Heart left ventricle (tissue), 13 donors: ENCODE measurements around the gene DTNB.

Experiments used
- CTCF ChIP-seq, 12 donors: fragments of 200-600 bp; sonication (generic) in 4 of 12; IDR thresholded peaks; one replicate each; pipeline versions ENCODE4 v1.5.0 to v1.8.0; 2018 to 2022; ENCODE audit warnings: antibody characterized with exemption in 12 of 12, mild to moderate bottlenecking in 5 of 12
- POLR2A ChIP-seq, 2 donors: fragments of 450-650 bp; IDR thresholded peaks; one replicate each; pipeline ENCODE4 v1.6.1; 2017; ENCODE audit warnings: antibody characterized with exemption in 2 of 2, mild to moderate bottlenecking in 2 of 2, moderate library complexity in 2 of 2
- donor health status: ischemic (EF 13 %, LVEDD 7.1; RV severe dilation, severe dysfunction).
- donor health status: DM: no; HTN: yes; CAD: no.
- donor health status: DM: no; HTN: no; CAD: no.
- donor health status: ischemic (EF 25% LVEDD 6.9; RV normal size, moderate dysfunction).
- donor health status: ischemic (EF 25% LVEDD 5.7; RV mildly dilated, moderate dysfunction).
- donor health status: ischemic (EF 35%, LVEDD 5.7; RV mildly dilated, moderate dysfunction).
- donor health status: nonischemic (EF 11% LVEDD 7.7; RV severe dilation, severe dysfunction).
- donor health status: DM: yes; HTN: yes; CAD: no.
- donor health status: PGD.
- donor health status: ischemic (EF 29% LVEDD 5.4; RV normal size, mild dysfunction).
- donor health status: nonischemic (EF 23%, LVEDD 6.1; RV moderate dilation, normal function).

GRCh38 chr2:25722224-25722623, 48.8 kb upstream of the DTNB start:
- TF ChIP-seq POLR2A (IDR thresholded peaks at IDR 0.05), result no peak
- TF ChIP-seq CTCF (IDR thresholded peaks at IDR 0.05), result no peak
